MM.1S (cell line): ENCODE data around the gene SERPINB6.

ENCODE experiments used
- EZH2phosphoT487 ChIP-seq: fragments of 300-600 bp; sonication (generic); IDR thresholded peaks from 2 replicates; pipeline ENCODE4 v1.6.1; 2018; ENCODE audit warnings: antibody characterized with exemption, low read length
- TF ChIP-seq, protein P1 (sequence below): fragments of 300-600 bp; sonication (generic); IDR thresholded peaks from 2 replicates; pipeline ENCODE4 v1.5.1; 2016; ENCODE audit warnings: antibody characterized with exemption, low read length, mixed read lengths

DNA sequence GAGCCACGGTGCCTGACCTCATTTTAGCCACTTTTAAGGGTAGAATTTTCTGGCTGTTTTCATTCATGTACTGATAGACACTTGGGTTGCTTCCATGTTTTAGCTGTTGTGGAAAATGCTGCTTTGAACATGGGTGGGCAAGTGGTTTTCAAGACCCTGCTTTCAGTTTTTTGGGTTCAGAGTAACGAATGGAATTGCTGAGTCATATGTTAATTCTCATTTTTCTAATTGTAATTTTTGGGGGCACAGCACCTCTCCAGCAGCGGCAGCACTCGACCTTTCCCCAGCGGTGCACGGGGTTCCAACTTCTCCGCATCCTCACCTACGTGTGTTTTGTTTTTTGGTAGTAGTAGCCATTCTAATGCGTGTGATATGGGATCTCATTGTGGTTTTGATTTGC lies 33.7 kb upstream of the SERPINB6 start:
- TF ChIP-seq, protein P1, sequence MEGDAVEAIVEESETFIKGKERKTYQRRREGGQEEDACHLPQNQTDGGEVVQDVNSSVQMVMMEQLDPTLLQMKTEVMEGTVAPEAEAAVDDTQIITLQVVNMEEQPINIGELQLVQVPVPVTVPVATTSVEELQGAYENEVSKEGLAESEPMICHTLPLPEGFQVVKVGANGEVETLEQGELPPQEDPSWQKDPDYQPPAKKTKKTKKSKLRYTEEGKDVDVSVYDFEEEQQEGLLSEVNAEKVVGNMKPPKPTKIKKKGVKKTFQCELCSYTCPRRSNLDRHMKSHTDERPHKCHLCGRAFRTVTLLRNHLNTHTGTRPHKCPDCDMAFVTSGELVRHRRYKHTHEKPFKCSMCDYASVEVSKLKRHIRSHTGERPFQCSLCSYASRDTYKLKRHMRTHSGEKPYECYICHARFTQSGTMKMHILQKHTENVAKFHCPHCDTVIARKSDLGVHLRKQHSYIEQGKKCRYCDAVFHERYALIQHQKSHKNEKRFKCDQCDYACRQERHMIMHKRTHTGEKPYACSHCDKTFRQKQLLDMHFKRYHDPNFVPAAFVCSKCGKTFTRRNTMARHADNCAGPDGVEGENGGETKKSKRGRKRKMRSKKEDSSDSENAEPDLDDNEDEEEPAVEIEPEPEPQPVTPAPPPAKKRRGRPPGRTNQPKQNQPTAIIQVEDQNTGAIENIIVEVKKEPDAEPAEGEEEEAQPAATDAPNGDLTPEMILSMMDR = no peak
- no peak for TF ChIP-seq EZH2phosphoT487
